NCI-H1436 treated with DMSO at 0.1 percent for 48 hours (cell line): Measurements from ENCODE around the gene SOCS3.

Experiments used
- DNase-seq: peaks from one replicate; lab custom pipeline; 2025; lab: John Stamatoyannopoulos, UW

Gene SOCS3

DNA sequence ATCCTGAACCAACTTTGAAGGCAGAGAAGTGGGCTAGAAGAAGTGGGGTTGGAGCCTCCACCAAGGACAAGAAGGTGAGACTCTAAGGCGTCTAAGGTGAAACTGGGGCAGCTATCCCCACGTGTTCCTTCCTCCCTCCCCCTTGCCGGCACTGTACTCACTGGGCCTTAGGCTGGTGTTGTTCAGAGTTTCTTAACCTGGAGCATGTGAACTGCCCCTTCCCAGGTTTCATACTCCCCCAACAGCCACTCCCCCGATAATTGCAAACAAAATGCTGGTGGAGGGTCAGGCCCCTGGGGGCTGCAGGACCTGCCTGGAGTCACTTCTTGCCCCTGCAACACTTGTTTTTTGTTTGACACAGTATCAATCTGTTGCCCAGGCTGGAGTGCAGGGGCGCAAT is 7.3 kb upstream of the SOCS3 start:
- DNase-seq: no peak

DNA sequence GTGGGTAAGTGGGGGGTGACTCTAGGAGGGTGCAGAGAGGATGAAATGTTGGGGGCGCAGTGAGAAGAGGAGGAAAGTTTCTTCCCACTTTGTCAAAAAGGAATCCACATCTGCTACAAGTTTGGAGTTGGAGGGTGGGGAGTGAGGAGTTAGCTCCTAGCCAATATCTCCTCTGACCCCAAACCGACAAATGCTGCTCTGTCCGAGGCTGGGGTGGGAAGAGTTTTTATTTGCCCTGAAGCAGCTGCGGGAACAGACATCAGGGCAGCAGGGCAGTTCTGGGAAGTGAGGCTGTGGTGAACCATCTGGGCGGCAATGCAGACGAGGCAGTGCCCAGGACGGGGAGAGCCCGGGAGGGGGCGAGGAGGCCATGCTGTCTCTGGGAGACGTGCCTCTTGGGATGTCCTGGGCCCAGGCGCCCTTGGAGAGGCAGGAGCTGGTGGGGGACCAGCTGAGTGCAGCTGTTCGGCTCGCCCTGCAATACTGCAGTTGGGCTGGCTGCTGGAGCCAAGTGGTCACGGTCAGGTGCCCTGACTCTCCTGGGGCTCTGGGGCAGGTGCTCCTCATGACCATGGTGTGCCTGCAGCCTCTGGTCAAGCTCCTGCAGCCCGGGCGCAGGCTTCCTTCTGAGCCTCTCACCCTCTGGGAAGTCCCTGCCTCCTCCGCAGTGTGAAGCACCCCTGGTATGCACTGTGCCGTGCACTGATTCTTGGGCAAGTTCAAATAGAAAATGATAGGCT is 6.4 kb upstream of the SOCS3 start:
- DNase-seq: no peak

DNA sequence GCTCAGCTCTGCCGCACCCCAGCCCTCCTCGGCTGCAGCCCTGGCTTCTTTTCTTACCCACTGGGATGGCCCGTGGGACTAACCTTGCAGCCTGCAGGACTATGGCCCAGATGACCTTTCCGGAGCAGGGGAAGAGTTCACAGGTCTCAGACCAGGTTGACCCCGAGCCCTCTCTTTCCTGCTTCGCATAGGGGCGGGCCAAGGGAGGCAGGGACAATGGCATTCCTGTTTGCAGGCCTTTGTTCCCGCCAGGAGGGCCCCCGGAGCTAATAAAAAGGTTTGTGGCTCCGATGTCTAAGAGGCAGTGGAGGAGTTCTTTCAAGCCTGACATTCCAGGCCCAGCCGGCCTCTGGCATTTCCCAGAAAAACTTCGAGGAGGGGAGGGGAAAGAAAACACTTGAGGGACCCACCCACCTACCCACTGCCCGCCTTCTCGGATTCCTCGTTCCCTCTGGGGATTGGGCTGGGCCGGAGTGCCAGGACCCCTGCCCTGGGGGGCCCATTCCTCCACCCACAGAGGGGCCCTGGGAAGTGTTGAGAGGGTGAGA is 5.8 kb upstream of the SOCS3 start:
- no peak for DNase-seq

DNA sequence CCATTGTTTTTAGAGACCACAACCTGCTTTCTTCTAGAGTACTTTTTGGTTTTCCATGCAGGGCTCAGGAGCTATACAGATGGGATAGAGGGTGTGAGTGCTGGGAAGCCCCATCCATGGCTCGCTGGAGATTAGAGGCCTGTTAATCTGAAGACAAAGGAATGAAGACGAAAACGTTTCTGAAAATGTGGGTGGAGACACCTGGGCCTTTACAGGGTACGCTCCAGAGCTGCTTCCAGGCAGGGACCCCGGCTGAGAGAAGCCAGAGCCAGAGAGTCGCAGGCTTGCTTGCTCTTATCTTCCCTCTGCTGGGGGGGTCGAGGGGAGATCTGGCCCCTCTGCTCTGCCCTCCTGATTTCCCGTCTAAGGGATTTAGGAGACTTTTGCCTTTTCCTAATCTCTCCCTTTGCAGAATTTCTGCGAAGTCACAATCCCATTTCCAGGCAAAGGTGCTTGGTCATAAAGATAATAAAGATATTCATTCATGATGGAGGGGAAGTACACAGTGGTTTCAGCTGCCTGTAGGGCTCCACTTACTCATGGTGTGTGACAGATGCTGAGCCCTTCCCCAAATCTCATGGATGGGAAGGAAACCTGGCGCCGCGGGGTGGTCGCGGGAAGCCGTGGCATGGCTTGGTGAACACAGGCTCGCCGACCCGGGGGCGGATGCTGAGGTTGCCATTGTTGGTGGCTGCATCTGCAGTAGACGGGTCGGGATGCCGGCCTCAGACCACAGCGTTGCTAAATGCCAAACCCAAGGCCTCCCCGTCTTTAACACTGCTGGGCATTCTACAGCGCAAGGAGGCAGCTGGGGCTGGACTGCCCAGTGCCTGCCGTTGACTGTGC is 4.8 kb upstream of the SOCS3 start:
- DNase-seq: no peak

DNA sequence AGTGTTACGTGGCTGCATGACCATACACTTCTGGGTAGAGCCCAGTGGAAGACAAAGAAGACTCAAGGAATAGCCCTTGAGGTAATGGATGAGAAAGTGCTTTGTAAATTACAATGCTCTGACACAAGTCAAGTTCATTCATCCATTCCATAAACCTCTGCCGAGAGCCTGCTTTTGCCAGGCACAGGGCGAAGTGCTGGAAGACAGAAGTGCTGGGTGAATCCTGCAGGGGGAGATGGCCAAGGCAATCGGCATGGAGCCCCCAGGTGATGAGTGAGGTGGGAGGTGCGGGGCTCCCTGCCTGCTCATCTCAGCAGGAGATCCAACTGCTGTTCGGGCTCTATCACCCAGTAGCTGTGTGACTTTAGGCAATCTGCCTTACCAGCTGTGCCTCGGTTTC is 2.8 kb upstream of the SOCS3 start:
- DNase-seq: no peak

DNA sequence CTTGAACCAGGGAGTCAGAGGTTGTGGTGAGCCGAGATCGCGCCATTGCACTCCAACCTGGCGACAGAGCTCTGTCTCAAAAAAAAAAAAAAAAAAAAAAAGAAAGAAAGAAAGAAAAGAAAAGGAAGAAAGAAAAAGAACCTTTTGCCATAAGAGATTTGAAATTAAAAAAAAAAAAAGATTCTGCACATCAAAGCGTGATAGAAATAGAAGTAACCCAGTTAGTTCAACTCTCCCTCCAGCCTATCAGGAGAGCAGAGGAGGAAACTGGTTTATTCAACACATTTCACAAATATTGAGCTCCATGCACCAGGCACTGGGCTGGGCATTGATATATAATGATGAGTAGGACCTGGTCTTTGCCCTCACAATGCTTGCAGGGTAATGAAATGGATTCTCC is 2.4 kb upstream of the SOCS3 start:
- no peak for DNase-seq

DNA sequence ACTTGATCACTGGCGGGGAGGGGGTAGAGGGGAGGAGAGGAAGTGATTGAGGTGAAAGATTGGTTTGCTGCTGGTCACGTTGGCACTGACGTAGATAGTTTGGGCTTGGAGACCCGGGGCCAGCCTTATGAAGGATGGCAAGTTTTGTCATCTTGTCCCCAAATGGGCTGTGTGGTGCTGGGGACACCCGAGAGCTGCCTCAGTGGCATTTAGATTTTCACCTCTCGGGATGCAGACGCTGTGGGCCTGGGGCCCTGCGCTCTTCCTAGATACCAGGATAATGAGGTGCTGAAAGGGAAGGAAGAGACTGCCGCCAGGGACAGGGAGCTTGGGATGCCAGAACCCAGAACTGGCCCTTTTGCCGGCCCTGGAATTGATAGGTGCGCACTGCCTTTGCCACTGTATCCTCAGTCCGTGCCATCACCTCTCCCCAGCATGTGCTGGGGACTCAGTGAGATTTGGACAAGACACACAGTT is 1.4 kb upstream of the SOCS3 start:
- no peak for DNase-seq

DNA sequence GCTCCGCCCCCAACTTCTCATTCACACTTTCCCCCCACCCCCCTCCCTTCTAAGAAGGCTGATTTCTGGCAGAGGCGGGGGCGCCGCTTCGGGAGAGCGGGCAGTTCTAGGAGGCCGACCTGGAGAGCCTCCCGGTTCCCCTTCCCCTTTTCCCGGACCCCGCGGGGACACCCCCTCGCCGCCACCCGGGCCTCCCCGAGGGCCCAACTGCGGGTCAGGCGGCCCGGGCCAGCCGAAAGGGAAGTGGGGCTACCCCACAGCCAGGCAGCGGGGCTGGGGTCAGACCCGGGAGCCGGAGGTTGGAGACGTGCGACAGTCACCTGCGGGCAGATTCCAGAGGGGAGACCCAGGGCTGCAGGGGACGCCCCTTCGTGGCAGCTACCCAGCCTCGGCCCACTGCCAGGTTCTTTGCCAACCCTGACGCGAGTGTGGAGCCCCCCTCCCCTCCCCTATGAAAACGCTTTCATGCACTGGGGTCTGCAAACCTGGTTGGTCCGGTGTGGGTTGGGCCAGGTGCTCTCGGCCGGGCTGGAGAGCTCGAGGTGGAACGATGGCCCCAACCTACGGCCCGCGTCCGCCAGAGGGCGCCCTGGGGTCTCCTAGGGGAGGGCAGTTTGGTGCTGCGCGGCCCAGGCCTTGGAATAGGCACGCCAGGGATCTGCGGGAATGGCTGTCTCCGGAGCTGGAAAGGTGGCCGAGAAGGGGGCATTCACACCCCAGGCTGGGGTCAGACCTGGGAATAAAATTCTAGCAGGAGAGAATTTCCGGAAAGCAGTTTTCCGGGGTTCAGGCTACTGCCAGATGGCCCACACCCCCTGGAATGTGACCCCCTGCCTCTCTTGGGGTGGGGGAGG is 721 bp upstream of the SOCS3 start:
- peak; percentile 60 for DNase-seq

DNA sequence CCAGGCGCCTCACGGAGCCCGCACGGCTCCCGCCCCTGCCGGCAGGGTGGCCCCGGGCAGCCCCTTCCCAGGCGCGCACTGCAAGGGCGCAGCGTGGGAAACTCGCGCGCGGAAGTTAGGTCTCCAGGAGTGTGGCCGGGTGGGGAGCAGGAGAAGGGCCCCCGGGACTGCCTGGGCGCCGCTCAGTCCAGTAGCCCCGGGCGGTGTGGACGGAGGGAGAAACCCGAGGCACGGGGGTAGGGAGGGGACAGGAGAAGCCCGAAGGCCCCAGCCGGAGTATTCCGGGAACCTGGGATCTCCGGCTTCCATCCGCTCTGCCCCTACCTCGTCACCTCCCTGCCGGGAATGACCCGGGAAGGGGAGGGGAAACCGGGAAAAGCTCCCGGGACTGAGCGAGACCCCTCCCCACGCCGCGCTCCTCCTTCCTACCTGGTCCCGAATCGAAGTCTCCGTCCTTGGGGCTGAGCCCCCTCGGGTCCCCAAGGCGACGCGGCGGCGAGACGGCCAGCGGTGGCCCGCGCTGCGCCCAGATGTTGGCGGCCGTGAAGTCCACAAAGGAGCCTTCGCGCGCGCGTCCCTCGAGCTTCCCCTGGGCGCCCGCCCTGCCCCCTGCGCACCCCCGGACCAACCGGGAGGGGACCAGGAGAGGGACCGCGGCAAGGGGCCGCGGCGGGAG is 418 bp downstream of the SOCS3 start:
- DNase-seq: no peak

DNA sequence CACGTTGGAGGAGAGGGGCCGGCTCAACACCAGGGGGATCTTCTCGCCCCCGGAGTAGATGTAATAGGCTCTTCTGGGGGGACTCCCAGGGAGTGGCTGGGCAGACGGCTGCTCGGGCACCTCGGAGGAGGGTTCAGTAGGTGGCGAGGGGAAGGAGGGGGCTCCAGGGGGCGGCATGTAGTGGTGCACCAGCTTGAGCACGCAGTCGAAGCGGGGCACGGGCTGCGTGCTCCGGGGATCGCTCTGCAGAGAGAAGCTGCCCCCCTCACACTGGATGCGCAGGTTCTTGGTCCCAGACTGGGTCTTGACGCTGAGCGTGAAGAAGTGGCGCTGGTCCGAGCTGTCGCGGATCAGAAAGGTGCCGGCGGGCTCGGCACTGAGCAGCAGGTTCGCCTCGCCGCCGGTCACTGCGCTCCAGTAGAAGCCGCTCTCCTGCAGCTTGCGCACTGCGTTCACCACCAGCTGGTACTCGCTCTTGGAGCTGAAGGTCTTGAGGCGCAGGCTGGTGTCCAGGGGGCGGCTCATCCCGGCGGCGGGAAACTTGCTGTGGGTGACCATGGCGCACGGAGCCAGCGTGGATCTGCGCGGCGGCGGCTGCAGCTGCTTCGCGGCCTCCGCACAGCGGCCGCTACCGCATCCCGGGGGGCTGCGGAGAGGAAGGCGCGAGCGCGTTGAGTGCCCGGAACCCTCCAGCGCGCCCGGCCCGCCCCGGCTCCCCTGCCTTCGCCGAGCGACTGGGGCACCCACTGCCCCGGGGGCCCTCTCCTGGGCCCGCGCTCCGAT is 1.1 kb downstream of the SOCS3 start:
- DNase-seq: no peak

DNA sequence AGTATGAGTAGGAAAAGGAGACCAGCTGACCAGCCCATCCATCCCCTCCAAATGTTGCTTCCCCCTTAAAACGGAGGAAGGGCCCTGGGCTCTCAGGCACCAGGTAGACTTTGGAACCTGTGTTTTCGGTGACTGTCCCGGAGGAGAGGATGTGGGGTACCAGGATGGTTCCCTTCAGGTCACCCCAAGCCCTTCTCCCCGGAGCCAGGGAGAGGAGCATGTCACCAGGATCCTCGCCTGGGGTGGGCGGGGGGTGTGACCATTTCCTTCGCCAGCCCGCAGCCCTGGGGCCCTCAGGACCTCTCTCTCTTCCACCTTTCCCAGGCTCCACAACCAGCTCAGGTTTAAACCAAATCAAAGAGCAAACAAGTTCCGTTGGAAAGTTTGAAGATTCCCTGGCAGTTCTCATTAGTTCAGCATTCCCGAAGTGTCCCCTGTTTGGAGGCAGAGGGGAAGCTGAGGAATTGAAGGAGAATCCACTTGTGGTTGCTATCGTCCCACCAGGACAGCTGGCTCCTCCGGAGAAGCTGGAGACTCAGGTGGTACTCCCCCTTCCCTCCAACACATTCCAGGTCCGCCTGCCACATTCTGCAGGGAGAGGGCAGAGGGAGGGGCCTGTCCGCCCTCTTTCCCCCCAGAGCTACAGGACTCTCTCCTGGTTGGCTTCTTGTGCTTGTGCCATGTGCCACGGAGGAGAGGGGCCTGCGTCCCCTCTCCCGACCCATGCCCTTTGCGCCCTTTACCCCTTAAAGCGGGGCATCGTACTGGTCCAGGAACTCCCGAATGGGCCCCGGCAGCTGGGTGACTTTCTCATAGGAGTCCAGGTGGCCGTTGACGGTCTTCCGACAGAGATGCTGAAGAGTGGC is 2.0 kb downstream of the SOCS3 start:
- no peak for DNase-seq

DNA sequence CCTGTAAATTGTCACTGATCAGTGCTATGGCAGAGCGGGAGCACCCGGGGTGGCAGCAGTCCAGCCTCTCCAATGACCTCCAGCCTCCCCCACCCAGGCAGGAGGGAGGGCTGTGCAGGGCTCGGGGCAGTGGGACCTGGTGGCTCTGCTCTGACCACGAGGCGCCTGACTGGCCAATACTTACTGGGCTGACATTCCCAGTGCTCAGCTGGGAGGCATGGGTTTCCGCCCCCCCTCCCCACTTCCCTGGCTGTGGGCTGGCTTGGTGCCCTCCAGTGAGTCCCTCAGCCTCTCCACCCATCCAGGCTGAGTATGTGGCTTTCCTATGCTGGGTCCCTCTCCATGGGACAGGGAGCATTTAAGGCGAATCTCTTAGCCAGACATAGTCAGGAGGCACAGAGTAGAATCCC is 2.7 kb downstream of the SOCS3 start:
- DNase-seq: no peak

DNA sequence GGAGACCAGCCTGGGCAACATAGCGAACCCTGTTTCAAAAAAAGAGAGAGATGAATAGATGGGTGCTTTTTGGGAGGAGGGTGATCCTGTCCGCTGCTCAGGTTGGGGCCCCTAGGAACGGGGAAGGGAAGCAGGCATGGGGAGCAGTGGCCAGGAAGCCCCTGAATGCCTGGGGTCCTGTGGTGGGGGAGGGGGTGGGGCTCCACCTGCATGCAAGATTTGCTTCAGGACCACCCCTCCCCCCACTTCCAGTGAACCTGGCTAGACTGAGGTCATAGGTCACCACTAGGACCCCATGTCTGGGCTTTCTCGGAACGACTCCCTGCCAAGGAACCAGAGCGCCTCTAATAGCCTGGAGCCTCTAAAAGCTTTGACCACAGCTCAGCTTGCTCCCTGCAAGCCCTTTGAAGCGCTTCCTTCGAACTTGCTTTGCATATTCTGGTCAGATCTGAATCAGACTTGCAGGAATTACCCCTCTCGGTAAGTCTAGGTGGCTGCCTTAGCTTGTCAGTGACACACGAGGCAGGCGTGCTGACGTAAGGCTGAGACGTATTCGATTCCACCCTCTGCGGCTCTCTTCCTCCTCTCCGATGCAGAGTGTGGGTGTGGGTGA is 3.7 kb downstream of the SOCS3 start:
- no peak for DNase-seq

DNA sequence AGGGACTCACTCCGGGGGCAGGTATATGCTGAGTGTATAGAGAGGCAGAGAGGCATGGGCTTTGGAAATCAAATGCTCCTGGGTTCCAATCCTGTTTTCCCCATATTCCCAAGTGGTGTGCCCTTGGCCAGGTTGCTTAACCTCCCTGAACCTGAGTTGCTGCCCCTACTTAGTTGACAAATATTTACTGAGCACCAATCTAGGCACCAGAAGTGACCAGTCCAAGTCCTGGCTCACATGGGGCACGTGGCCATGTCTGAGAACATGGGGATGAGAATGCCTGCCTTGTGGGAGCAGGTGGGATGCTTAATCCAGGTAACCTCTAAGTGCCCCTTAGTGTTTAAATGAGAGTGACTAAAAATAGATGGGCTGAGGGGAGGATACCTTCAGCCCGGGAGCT is 4.2 kb downstream of the SOCS3 start:
- DNase-seq: no peak

DNA sequence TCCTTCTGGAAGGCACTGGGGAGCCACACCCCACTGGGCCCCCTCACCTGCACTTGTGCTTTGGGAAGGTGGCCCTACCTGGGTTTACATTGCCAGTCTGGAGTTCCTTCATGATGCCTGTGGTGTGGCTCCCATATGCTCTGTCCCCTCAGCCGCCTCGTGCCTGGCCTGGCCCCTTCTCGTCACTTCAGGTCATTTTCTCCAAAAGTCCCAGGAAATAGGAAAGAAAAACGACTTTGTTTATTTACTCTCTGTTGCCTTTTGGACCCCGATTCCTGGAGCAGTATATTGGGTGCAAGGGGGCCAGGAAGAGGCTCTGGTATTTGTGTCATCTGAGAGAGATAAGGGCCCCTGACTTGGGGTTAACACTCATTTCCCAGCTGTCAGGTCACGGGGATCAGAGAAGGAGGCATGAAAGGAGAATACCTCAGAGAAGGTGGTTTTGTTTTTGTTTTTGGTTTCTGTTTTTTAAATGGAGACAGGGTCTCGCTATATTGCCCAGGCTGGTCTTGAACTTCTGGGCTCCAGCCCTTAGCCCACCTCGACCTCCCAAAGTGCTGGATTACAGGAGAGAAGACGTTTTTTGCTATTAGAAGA is 4.7 kb downstream of the SOCS3 start:
- no peak for DNase-seq

DNA sequence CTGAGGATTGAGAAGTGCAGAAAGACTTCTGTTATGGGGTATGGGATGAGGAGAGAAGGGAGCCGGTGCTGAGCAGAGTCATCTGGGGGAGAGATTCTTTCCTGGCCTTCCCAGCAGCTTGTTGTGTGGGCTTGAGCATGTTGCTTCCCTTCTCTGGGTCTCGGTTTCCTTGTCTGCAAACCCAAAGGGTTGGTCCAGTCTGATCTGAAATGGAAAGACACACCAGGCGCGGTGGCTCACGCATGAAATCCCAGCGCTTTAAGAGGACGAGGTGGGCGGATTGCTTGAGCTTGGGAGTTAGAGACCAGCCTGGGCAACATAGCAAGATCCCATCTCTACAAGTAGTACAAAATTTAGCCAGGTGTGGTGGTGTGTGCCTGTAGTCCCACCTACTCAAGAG is 6.0 kb downstream of the SOCS3 start:
- DNase-seq: no peak

DNA sequence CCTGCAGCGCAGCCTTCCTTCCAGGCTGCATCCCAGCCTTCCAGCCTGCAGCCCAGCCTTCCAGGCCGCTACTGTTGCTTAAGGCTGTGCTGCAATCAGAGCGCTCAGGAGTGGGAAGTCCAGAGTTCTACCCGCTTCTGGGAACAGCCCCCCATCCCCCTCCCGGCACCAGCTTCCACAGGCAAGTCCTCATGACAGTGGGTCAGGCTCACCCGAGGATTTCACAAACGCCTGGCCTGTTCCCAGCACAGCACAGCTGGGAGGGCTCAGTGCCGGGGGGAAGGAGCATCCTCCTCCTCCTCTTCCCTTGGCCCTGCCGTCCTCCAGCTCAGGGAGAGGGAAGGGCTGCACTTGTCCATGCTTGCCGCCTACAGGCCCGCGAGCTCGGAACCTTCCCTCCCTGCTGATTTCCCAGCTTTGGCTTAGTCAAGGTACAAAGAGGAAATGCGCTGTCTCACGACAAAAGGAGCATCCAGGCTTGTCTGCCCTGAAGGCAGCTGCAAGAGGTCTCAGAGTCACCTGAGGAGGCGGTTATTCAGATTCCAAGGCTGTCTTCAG is 8.3 kb downstream of the SOCS3 start:
- no peak for DNase-seq

DNA sequence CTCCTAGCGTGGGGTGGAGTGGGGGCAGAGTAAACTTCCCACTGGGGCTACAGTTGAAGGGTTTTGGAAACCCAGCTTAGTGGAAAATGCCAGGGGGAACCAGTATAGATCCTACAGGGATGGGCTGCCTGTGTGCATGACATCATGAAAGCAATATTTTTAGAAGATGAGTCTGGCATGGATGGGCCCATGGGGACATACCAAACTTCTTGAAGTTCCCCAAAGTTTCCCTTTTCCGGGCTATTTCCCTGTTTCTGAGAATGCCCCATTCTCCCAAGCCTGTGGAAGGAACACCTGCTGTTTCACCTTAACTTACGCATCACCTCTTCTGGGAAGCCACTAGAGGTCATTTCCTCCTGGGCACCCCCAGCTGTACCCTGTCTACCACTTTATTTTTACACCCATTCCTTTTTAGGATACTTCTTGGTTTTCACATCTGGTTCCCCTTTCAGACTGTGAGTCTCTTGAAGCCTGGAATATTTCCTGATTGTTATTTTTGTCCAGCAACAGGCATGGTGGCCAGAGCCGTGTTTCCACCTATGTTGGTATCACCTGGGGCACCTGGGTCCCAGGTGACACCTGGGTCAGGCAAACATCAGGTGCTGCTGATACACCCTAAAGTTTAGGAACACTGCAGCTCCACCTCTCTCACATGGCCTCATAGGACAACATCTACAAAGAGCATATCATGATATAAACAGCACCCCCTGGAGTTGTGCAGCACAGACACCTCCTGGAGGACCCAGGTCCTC is 9.8 kb downstream of the SOCS3 start:
- DNase-seq: no peak
